22Rv1 (cell line): ENCODE results near the gene NBL1.

ENCODE experiments used
- CTCF ChIP-seq: fragments of 450-650 bp; IDR thresholded peaks from 2 replicates; pipeline ENCODE4 v1.5.1; 2017; ENCODE audit warnings: mild to moderate bottlenecking
- ZFX ChIP-seq: fragments of 450-650 bp; IDR thresholded peaks from 2 replicates; pipeline ENCODE4 v1.6.1; 2017; ENCODE audit warnings: antibody characterized with exemption, borderline replicate concordance

GRCh38 chr1:19651141-19651737 is 7.1 kb downstream of the NBL1 start:
- TF ChIP-seq CTCF (peak; percentile 74), ZFX (no peak)
